Neural cell (in vitro differentiated cells): ENCODE data around the gene ANO9.

Experiments
- EP300 ChIP-seq: fragments of 450-650 bp; conservative IDR thresholded peaks from 2 replicates; pipeline ENCODE4 v1.6.1; 2014; ENCODE audit warnings: antibody characterized with exemption, mild to moderate bottlenecking, moderate library complexity; ENCODE audit not compliant: poor library complexity, severe bottlenecking
- EZH2 ChIP-seq: fragments of 200-600, 300-800 bp; shearing (Covaris generic), sonication (generic); IDR thresholded peaks from 2 replicates; pipeline ENCODE4 v1.6.1; 2014; ENCODE audit warnings: antibody characterized with exemption, low read length, borderline replicate concordance, mild to moderate bottlenecking; ENCODE audit not compliant: insufficient read depth, poor library complexity, severe bottlenecking
- MXI1 ChIP-seq: fragments of 450-650 bp; conservative IDR thresholded peaks from 2 replicates; pipeline ENCODE4 v1.6.1; 2014; ENCODE audit warnings: antibody characterized with exemption, mild to moderate bottlenecking; ENCODE audit not compliant: poor library complexity, severe bottlenecking
- POLR2AphosphoS5 ChIP-seq: IDR thresholded peaks from 2 replicates; pipeline ENCODE4 v1.6.1; 2012
- RAD21 ChIP-seq: fragments of 450-650 bp; conservative IDR thresholded peaks from 2 replicates; pipeline ENCODE4 v1.6.1; 2014; ENCODE audit warnings: antibody characterized with exemption, mild to moderate bottlenecking, moderate library complexity
- SMC3 ChIP-seq: fragments of 450-650 bp; conservative IDR thresholded peaks from 2 replicates; pipeline ENCODE4 v1.6.1; 2014; ENCODE audit warnings: antibody characterized with exemption, mild to moderate bottlenecking, moderate library complexity; ENCODE audit not compliant: poor library complexity
- TAF1 ChIP-seq: IDR thresholded peaks from 2 replicates; pipeline ENCODE4 v1.6.1; 2012; ENCODE audit warnings: low read depth
- TF ChIP-seq, protein P1 (sequence below): fragments of 450-650 bp; IDR thresholded peaks from 2 replicates; pipeline ENCODE4 v1.5.1; 2014; ENCODE audit warnings: antibody characterized with exemption, mild to moderate bottlenecking, moderate library complexity; ENCODE audit not compliant: poor library complexity, severe bottlenecking

DNA sequence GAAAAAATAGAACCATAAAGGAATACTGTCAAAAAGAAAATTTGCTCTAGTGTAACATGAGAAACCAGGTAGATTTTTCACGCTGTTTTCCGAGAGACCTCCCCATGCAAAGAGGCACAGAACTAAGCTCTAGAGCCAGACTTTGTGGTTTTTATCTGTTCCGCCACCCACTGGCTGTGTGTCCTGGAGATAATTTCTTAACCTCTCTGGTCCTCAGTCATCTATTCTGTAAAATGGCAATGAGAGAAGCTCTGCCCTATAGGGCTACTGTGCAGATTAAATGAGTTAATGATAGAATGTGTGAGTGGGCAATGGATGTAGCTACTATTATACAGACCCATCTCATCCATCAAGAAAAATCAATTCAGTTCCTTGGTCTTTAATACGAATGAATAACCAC lies 17.6 kb downstream of the ANO9 start:
- TF ChIP-seq, protein P1, sequence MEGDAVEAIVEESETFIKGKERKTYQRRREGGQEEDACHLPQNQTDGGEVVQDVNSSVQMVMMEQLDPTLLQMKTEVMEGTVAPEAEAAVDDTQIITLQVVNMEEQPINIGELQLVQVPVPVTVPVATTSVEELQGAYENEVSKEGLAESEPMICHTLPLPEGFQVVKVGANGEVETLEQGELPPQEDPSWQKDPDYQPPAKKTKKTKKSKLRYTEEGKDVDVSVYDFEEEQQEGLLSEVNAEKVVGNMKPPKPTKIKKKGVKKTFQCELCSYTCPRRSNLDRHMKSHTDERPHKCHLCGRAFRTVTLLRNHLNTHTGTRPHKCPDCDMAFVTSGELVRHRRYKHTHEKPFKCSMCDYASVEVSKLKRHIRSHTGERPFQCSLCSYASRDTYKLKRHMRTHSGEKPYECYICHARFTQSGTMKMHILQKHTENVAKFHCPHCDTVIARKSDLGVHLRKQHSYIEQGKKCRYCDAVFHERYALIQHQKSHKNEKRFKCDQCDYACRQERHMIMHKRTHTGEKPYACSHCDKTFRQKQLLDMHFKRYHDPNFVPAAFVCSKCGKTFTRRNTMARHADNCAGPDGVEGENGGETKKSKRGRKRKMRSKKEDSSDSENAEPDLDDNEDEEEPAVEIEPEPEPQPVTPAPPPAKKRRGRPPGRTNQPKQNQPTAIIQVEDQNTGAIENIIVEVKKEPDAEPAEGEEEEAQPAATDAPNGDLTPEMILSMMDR = no peak
- no peak for TF ChIP-seq MXI1
- no peak for TF ChIP-seq POLR2AphosphoS5
- no peak for TF ChIP-seq TAF1
- no peak for TF ChIP-seq SMC3
- no peak for TF ChIP-seq EP300
- no peak for TF ChIP-seq RAD21
- TF ChIP-seq EZH2 = no peak
